Measurements from ENCODE around the gene EVI5L.

GRCh38 chr19:7851623-7852500 lies 21.8 kb downstream of the EVI5L start:
- TF ChIP-seq JUND (IDR thresholded peaks at IDR 0.05) = no peak
- TF ChIP-seq PBX3 (IDR thresholded peaks at IDR 0.05) = no peak
- no peak for TF ChIP-seq TEAD4 (IDR thresholded peaks at IDR 0.05; ENCODE audit: borderline replicate concordance, insufficient read depth)
- TF ChIP-seq CTCF (IDR thresholded peaks at IDR 0.05) = no peak
